NCI-H2227 (cell line): Measurements from ENCODE around the gene CSPG4.

Experiments used
- DNase-seq: peaks from one replicate; lab custom pipeline; 2025; ENCODE audit not compliant: unreplicated experiment; lab: John Stamatoyannopoulos, UW

The CSPG4 gene

DNA sequence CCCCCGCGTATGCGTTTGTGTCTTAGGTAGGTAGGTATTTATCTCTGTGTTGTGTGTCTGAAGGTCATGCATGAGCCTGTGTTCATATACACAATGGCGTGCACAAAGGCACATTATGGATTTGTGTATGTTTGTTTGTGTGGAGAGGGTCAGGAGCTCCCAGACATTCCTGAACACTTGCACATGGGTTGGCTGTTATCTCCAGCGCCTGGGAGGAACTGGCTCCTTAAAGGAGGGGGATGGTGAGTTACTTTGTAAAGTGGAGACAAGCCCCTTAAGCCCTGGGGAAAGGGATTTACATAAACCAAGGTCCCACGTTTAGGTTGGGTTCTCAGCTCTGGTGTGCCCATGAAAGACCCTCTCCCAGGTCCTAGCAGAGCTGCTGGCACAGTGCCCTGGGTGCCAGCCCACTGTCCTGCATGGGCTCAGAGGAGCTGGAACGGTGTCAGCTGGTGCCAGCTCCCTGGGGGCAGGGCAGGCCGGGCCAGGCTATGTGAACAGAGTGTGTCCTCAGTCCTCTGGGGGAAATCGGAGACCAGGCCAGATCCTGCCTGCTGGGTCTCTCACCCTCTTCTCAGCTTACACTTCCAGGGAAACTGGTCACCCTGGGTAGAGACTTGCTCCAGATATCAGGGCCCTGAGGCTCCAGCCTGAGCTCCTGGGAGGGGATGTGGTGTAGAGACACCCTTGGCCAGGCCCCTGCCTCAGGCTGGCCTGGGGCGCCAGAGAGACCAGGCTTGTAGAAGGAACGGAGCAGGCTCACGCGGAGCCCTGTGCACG, 39.8 kb downstream of the CSPG4 start:
- no peak for DNase-seq

DNA sequence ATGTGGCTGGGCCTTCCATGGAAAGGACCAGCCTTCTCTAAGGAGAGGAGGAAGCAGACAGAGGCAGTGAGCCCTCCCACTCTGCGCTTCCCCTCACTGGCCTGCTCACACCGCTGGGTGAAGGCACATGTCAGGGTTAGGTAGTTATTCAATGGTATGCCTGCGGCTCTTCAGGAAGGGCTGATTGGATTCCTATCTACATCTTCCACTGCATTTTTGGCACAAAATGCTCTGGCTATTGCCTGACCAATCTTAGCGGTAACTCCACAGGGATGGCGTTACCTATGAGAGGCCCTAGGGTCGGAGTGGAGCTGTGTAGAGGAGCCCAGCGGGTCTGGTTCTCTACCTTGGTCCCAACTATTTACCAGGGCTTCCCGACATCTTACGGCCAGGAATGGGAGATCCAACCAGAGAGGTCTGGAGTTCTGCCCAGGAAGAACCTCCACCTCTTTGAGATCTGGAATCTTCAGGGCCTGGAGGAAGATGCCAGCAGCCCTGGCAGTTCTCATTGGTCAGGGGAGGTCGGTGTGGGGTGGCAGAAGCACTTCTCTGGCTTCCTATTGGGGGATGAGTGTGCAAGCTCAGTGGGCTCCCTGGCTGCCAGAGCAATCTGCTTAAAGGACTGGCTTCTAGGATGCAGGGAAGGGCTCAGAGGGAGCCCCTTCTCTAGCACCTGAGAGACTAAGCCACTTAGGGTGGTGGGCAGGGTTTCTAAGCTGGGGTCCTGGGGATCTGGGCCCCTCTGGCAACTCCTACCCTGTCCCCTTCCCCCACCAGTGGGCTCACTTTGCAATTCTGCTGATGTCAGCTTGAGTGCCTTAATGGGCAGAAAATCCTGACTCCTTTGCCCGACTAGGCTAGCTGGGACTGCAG, 40.7 kb downstream of the CSPG4 start:
- DNase-seq: no peak

DNA sequence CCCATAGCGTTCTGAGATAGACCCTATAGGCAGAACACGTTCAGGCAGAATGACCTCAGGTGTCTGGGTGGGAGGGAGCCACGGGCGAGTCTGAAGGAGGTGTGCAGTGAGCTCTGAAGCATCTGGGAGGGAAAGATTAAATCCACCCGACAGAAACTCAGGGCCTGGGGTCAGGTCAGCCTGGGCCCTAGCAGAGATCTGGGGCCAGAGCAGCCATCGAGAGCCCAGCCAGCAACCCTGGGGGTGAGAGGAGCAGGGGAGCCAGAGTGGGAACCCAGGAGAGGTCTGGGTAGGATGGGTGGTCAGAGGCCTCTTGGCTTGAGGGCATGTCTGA, 42.8 kb downstream of the CSPG4 start:
- no peak for DNase-seq

DNA sequence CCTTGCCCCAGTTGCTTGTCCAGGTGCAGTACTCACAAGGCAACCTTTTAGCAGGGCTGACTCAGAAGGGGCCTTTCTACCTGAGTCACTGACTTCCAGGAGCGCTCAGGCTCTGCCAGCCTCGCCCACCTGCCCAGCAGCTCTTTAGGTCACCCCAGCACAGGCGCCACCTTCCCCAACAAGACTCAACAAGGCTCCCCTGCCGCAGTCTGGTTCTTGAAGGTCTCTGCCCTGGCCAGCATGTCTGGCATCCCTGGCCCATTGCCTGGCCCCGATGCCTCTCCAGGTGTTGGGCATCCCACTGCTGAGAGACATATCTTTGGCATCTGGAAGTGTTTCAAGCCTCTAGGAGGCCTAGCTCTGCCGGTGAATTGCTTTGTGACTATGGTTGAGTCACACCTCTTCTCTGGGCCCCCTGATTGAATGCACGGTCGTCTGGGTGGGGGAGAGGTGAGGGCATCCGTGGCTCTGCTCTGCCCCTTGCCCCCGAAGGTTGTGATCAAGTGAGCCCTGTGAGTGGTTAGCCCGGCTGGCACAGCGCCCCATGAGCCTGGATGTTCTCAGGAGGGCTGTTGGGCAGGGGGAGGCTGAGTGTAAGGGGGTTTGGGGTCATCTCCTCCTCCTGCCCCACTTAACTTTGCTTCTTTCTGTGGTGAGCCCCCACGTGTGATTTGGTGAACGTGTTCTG, 43.3 kb downstream of the CSPG4 start:
- DNase-seq: no peak

DNA sequence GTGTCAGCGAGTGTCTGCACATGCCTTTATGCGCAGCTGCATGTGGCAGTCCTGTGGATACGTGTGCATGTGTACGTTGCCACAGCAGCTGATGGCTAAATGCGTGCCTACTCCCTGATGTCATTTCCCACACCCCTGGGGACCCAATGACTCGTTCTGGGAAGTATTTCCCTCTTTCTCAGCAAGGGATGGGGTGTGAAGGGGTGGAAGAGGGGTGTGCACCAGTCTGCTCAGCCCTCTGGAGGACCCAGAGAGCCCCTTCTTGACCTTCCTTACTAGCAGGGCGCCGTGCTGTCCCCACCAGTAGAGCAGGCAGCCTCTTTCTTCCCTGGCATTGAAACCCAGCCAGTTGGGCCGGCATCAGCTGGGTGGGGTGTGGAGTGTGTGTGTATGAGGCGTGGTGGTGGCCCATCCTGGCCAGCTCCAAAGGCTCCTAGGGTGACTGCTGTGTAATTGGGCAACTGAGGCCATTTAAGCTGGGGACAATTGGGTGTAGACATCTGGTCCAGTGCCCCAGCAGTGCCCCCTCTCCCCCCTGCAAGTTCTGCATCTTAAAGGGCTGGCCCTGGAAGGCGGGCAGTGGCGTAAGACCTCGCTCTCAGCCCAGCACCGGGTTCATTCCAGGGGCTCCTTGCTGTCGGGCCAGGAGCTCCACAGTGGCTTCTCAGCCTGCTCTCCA, 45.7 kb downstream of the CSPG4 start:
- DNase-seq: no peak

DNA sequence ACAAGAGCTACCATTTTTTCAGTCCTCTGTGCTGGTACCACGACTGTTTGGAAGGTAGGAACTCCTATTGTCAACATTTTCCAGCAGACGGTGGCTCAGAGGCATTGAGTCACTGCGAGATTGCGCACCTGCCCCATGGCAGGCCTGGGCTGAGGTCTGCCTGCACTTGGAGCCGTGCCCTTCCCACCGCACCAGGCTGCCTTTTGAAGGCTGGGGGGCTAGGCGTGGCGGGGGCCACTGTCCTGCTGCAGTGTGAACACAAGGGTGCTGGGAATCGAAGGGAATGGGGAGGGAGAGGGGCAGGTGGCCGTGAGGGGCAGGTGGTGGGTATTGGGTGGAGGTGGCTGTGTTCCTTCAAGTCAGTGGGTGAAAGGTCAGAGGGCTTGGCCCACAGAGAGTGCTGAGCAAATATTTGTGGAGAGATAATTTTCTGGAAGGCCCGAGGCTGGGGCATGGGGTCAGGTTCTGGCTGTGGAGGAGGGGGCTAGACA, 48.7 kb downstream of the CSPG4 start:
- DNase-seq: no peak

DNA sequence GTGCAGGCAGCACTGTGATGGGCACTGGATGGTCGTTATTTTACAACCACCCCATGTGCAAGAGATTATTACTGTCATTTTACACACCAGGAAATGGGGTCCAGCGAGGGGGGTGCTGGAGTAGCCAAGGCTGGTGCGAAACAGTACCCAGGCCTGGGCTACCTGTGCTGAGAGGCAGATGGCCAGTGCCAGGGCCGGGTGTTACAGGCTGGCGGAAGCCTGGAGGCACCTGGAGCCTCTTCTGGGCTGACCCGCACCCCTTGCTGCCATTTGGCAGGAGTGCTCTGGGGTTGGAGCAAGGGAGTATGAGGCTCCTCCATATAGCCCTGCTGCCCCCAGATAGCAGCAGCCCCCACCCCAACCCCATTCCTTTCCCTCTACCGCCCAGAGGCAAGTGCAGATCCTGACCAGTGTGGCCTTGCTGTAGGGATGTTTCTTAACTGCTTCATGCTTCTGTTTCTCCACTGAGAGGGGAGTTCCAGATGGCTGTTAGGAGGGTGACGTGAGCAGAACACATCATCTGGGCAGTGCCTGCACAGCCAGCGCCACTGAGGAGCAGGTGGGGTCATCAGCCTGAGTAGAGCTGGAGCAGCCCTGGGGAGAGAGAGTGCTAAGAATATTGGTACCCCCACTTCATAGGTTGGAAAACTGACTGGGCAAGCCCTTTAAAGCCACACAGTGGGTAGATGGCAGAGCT, 49.7 kb downstream of the CSPG4 start:
- no peak for DNase-seq

DNA sequence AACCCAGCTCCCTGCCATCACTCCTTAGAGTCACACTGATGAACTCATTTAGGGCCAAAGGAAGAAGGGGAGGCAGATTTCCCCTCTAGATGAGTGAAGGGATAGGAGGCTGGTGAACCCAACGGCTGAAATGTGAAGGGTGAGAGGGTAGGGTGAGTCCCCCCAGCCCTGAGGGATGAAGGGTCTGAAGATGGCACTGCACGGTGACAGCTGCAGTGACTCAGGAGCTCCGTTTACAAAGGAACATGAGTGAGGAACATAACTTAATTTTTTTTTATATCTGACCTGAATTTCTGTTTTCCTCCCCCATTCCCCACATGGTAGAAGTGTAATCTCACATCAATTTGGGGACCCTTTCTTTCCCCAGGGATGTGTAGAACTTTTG, 50.9 kb downstream of the CSPG4 start:
- no peak for DNase-seq

DNA sequence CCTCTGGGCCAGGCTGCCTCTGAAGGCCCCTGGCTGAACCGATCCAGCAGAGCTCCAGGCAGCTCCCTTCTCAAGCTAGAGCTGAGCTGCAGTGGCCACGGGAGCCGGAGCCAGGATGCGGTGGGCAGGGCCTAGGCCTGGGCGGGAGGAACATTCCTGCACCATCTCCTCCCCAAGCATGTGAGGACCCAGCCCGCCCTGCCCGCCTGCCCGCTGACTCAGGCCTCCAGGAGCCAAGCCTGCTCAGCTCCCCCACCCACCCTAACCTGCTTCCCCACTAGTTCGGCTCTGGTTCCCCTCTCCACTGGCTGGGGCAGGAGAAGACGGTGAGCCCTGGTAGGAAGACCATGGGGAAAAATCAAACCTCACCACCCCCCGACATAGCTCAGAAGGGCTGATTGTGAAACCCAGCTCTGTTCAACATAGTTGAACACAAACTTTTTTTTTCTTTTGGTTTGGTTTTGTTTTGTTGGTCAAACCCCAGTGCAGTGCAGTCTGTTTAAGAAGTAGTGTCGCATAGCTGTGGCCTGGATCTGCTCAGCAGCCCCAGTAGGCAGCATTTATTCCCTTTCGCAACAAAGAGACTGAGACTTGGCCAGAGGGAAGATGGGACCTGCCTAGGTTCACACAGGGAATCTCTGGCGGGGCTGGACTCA, 51.4 kb downstream of the CSPG4 start:
- no peak for DNase-seq

DNA sequence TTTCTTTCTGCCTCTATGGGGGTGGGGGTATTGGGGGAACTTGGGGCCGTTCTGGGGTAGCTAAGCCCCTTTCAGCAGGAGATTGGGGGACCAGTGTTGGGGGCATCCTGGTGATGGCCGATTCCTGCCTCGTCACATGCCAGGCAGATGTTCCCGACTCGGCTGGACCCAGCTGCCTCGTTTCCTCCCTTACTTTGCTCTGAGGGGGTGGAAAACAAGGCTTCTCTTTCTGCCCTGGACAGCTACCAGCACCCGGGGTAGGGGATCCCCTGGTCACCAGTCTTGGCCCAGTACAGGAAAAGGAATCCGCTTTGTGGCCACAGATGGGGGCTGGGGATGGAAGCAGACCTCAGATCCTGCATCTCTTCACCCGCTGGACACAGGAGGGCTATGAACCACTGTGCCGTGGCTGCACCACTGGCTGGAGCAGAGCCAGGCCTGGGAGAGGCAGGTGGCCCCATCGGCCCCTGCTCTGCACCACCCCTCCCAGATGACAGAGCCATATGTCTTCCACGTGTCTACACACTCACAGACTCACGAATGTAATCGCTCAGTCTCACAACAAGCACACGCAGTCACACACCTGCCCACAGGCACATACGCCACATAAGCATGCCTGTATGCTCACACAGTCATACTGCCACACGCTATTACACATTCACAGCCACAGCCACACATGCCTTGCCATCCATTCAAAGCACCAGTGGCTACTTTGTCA, 52.6 kb downstream of the CSPG4 start:
- DNase-seq: no peak

DNA sequence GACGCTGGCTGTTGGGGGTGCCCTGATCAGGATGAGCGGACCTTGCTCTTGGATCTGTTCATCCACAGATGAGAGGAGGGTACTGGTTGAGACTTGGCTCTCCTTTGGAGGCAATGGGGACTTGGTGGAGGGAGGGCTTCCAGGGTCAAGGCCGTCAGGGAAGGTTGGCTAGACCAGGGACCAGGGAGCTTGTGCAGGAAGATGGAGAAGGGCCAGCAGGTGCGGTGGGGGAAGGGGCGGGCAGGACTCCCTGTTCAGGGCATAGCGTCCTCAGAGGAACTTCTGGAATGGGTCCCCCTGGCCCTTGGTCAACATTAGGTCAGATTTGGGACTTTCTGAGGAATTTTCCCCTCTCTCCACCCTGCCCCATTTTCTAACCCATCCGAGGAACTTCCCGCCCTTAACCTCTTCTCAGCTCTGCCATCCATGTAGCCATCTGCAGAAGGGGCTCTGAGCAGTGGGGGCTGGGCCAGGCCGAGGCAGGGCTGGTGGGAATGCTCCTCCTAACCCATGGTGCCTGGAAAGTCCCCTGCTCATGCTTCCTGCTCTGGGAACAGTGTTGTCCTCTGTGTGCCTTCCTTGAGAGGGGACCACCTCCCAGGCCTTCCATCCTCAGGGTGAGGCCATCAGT, 53.4 kb downstream of the CSPG4 start:
- no peak for DNase-seq

DNA sequence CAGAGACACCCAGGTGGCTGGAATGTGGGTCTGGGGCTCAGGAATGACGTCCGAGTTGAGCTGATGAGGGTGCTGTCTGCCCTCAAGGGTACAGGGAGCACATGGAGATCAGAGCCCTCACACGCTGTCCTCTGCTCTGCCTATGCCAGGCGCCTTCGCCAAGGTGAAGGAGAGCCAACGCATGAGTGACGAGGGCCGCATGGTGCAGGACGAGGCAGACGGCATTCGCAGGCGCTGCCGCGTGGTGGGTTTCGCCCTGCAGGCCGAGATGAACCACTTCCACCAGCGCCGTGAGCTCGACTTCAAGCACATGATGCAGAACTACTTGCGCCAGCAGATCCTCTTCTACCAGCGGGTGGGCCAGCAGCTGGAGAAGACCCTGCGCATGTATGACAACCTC, 55.8 kb downstream of the CSPG4 start:
- no peak for DNase-seq

DNA sequence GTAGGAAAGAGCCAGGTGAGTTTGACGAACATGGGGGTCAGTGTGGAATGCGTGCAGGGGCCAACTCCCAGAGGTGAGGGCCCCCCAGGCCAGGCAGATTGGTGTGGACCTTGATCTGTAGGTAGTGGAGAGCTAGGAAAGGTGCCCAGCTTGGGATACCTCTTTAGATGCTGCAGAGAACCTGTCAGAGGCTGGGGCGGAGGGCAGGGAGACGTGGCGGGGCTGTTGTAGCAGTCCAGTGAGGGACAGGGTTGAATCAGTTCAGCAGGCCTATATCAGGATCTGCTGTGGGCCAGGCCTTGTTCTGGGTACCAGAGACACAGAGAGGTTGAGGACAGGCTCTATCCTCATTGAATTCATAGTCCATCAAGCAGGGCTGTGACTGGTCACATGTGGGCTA, 56.3 kb downstream of the CSPG4 start:
- DNase-seq: no peak

DNA sequence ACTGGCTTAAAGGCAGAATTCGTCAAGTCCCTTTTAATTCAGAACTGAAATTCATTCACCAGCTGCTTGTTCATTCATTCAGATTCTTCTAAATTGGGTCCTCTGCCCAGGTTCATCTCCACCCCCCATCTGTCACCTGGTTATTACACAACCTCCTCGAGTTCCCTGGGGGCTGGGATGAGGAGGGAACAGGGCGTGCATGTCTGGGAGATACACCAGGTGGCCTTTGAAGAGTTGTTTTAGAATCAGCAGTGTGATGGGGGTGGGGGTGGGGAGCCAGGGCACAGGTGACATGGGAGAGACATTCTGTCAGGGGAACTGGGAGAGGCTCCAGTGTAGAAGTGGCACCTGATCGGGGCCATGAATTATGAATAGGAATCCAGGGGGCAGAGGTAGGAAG, 56.7 kb downstream of the CSPG4 start:
- DNase-seq: no peak

DNA sequence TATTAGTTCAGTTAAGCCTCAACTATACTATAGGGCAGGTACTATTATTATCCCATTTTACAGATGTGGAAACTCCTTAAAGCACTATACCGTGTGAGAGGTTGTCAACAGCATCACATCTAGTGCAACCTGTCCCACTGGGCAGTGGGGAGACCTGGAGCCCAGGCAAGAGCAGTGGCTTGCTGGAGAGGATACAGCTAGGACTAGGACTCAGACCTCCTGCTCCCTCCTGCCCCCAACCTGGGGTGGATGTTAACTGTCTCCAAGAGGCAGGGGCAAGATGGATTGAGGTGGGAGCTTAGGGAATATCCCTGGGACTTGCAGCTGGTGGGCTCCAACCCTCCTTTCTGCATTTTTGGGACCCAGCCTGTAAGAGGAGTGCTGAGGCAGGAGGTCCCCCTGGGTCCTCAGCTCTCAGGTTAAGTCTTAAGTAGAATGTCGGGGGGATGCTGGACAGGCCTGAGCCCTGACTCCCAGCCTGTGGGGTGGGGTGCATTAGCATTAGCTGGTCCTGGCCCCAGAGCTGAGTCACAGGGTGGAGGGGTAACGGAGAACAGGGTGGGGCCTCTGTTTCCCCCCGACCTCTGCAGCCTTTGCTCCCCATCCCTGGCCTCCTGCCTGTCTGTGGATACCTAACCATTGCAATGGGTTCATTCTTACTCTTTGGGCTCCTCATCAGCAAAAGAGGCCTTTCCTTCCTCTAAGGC, 58.3 kb downstream of the CSPG4 start:
- no peak for DNase-seq

DNA sequence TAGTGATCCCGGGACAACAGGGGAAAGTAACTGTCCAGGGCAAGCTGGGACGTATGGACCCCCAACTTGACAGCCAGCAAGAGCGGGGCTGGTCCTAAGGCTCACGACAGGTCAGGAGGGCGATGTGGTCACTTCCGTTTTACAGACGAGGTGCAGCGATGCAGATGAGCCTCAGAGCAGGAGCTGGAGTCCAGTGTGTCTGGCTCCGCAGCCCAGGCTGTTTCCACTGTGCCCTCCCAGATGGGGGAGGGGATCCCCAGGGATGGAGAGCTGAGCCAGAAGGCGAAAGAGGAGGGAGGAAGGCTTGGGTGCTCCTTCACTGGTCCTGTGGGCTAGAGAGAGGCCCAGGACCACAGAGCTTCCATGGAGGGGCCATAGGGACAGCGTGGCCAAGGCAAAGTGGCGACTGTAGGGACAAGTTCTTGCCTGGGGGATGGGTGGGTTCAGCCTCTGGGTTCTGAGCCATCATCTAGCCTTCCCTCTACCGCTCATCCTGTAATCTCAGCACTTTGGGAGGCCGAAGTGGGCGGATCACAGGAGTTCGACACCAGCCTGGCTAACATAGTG, 59.2 kb downstream of the CSPG4 start:
- no peak for DNase-seq

DNA sequence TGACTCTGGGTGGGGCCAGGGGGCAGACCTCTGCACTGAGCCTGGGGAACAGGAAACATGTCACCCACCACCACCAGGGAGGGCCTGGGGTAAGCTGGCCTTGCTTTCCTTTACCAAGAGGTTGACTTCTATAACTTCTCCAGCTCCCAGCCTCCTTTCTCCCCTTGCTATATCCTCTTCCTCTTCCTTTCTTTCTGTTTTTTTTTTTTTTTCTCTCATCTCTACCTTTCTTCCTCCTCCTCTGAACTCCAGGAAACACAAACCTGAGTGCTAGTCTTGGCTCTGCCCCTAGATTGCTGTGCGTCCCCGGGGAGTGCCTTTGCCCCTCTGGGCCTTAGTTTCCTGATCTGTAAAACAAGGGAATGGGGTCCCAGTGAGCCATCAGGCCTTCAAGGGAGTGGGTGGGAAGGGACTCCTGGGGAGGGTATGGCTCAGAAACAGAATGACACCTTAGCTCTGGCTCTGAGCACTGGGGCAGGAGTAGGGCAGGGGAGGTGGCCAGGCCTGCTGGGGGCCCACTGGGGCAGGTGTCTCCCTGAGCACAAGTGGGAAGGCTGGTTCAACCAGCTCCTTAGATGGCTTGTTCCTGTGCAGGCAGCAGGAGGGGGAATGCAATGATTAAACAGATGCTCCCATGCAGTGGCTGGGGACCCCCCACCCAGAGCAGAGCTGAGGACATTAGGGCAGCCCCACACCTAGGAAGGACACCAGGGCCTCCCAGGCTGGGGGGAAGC, 60.7 kb downstream of the CSPG4 start:
- DNase-seq: no peak
